HEK293 (cell line): Measurements from ENCODE around the gene ANK2.

Experiments
- BCL11A ChIP-seq: fragments of 450-650 bp; formaldehyde crosslinking; IDR thresholded peaks from 2 replicates; pipeline ENCODE4 v1.5.1; 2016; ENCODE audit warnings: low read depth, missing biosample characterization, missing genetic modification characterization
- GFI1B ChIP-seq: fragments of 450-650 bp; formaldehyde crosslinking; IDR thresholded peaks from 2 replicates; pipeline ENCODE4 v1.5.1; 2016; ENCODE audit warnings: missing biosample characterization, missing genetic modification characterization
- PRDM1 ChIP-seq: fragments of 450-650 bp; formaldehyde crosslinking; IDR thresholded peaks from 2 replicates; pipeline ENCODE4; 2016; ENCODE audit warnings: missing biosample characterization, missing genetic modification characterization
- RBAK ChIP-seq: fragments of 450-650 bp; formaldehyde crosslinking; IDR thresholded peaks from 2 replicates; pipeline ENCODE4 v1.5.1; 2016; ENCODE audit warnings: missing biosample characterization, missing genetic modification characterization
- ZNF23 ChIP-seq: fragments of 450-650 bp; formaldehyde crosslinking; IDR thresholded peaks from 2 replicates; pipeline ENCODE4 v1.5.1; 2016; ENCODE audit warnings: missing biosample characterization, missing genetic modification characterization, borderline replicate concordance
- ZNF501 ChIP-seq: fragments of 450-650 bp; formaldehyde crosslinking; IDR thresholded peaks from 2 replicates; pipeline ENCODE4 v1.5.1; 2016; ENCODE audit warnings: missing biosample characterization, missing genetic modification characterization
- ZNF530 ChIP-seq: fragments of 450-650 bp; formaldehyde crosslinking; IDR thresholded peaks from 2 replicates; pipeline ENCODE4 v1.5.1; 2016; ENCODE audit warnings: low read depth, missing biosample characterization, missing genetic modification characterization
- ZNF623 ChIP-seq: fragments of 450-650 bp; formaldehyde crosslinking; IDR thresholded peaks from 2 replicates; pipeline ENCODE4 v1.5.1; 2016; ENCODE audit warnings: missing biosample characterization, missing genetic modification characterization
- ZNF629 ChIP-seq: fragments of 450-650 bp; formaldehyde crosslinking; IDR thresholded peaks from 2 replicates; pipeline ENCODE4 v1.5.1; 2017; ENCODE audit warnings: missing biosample characterization, missing genetic modification characterization
- TF ChIP-seq, protein P1 (sequence below): fragments of 450-650 bp; formaldehyde crosslinking; IDR thresholded peaks from 2 replicates; pipeline ENCODE4 v1.5.1; 2016; ENCODE audit warnings: missing biosample characterization, missing genetic modification characterization
- TF ChIP-seq, protein P2 (sequence below): fragments of 450-650 bp; formaldehyde crosslinking; IDR thresholded peaks from 2 replicates; pipeline ENCODE4 v1.5.1; 2016; ENCODE audit warnings: missing biosample characterization, missing genetic modification characterization
- TF ChIP-seq, protein P3 (sequence below): fragments of 450-650 bp; formaldehyde crosslinking; IDR thresholded peaks from 2 replicates; pipeline ENCODE4 v1.5.1; 2016; ENCODE audit warnings: missing biosample characterization, missing genetic modification characterization
- TF ChIP-seq, protein P4 (sequence below): fragments of 450-650 bp; formaldehyde crosslinking; IDR thresholded peaks from 2 replicates; pipeline ENCODE4 v1.5.1; 2016; ENCODE audit warnings: missing biosample characterization, missing genetic modification characterization, borderline replicate concordance

- TF ChIP-seq GFI1B (tag by site-specific recombination) (no peak), ZNF23 (no peak), BCL11A (tag by site-specific recombination) (no peak), RBAK (tag by site-specific recombination) (no peak), ZNF530 (no peak), ZNF629 (tag by site-specific recombination) (no peak), ZNF501 (tag by site-specific recombination) (no peak), PRDM1 (no peak), ZNF623 (tag by site-specific recombination) (no peak)
- TF ChIP-seq, protein P1, sequence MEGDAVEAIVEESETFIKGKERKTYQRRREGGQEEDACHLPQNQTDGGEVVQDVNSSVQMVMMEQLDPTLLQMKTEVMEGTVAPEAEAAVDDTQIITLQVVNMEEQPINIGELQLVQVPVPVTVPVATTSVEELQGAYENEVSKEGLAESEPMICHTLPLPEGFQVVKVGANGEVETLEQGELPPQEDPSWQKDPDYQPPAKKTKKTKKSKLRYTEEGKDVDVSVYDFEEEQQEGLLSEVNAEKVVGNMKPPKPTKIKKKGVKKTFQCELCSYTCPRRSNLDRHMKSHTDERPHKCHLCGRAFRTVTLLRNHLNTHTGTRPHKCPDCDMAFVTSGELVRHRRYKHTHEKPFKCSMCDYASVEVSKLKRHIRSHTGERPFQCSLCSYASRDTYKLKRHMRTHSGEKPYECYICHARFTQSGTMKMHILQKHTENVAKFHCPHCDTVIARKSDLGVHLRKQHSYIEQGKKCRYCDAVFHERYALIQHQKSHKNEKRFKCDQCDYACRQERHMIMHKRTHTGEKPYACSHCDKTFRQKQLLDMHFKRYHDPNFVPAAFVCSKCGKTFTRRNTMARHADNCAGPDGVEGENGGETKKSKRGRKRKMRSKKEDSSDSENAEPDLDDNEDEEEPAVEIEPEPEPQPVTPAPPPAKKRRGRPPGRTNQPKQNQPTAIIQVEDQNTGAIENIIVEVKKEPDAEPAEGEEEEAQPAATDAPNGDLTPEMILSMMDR (tag by site-specific recombination) = no peak
- TF ChIP-seq, protein P2, sequence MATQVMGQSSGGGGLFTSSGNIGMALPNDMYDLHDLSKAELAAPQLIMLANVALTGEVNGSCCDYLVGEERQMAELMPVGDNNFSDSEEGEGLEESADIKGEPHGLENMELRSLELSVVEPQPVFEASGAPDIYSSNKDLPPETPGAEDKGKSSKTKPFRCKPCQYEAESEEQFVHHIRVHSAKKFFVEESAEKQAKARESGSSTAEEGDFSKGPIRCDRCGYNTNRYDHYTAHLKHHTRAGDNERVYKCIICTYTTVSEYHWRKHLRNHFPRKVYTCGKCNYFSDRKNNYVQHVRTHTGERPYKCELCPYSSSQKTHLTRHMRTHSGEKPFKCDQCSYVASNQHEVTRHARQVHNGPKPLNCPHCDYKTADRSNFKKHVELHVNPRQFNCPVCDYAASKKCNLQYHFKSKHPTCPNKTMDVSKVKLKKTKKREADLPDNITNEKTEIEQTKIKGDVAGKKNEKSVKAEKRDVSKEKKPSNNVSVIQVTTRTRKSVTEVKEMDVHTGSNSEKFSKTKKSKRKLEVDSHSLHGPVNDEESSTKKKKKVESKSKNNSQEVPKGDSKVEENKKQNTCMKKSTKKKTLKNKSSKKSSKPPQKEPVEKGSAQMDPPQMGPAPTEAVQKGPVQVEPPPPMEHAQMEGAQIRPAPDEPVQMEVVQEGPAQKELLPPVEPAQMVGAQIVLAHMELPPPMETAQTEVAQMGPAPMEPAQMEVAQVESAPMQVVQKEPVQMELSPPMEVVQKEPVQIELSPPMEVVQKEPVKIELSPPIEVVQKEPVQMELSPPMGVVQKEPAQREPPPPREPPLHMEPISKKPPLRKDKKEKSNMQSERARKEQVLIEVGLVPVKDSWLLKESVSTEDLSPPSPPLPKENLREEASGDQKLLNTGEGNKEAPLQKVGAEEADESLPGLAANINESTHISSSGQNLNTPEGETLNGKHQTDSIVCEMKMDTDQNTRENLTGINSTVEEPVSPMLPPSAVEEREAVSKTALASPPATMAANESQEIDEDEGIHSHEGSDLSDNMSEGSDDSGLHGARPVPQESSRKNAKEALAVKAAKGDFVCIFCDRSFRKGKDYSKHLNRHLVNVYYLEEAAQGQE (tag by site-specific recombination) = no peak
- TF ChIP-seq, protein P3, sequence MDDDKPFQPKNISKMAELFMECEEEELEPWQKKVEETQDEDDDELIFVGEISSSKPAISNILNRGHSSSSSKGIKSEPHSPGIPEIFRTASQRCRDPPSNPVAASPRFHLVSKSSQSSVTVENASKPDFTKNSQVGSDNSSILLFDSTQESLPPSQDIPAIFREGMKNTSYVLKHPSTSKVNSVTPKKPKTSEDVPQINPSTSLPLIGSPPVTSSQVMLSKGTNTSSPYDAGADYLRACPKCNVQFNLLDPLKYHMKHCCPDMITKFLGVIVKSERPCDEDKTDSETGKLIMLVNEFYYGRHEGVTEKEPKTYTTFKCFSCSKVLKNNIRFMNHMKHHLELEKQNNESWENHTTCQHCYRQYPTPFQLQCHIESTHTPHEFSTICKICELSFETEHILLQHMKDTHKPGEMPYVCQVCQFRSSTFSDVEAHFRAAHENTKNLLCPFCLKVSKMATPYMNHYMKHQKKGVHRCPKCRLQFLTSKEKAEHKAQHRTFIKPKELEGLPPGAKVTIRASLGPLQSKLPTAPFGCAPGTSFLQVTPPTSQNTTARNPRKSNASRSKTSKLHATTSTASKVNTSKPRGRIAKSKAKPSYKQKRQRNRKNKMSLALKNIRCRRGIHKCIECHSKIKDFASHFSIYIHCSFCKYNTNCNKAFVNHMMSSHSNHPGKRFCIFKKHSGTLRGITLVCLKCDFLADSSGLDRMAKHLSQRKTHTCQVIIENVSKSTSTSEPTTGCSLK = no peak
- TF ChIP-seq, protein P4, sequence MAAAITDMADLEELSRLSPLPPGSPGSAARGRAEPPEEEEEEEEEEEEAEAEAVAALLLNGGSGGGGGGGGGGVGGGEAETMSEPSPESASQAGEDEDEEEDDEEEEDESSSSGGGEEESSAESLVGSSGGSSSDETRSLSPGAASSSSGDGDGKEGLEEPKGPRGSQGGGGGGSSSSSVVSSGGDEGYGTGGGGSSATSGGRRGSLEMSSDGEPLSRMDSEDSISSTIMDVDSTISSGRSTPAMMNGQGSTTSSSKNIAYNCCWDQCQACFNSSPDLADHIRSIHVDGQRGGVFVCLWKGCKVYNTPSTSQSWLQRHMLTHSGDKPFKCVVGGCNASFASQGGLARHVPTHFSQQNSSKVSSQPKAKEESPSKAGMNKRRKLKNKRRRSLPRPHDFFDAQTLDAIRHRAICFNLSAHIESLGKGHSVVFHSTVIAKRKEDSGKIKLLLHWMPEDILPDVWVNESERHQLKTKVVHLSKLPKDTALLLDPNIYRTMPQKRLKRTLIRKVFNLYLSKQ (tag by site-specific recombination) = no peak
These were observed 198.9 kb downstream of the ANK2 start for GRCh38 chr4:113248320-113248719.
